Activated CD8-positive, alpha-beta T cell treated with anti-CD3 and anti-CD28 coated beads for 36 hours (primary cell): Measurements from ENCODE around the gene HES2. TPM values are rescaled to one million over a fixed set of nuclear protein-coding genes. Genes with fewer than 3 reads are reported as not detected.

Experiments used
- ATAC-seq: fragments of 200-7000 bp; cut with Tn5 transposase; one replicate; pipeline ENCODE4 v1.10.0; 2021; ENCODE audit warnings: mild to moderate bottlenecking, moderate library complexity
- CTCF ChIA-PET: fragments of 350-600 bp; sonication (Branson Sonifier 250); formaldehyde crosslinking; loops from one replicate; lab custom pipeline; 2021; ENCODE audit warnings: antibody characterized with exemption; lab: Charles Lee
- POLR2A ChIA-PET: fragments of 350-600 bp; sonication (Branson Sonifier 250); formaldehyde crosslinking; loops from one replicate; lab custom pipeline; 2021; ENCODE audit warnings: antibody characterized with exemption; lab: Charles Lee
- DNase-seq: peaks from one replicate; pipeline ENCODE4 v3.0.0-alpha.2; 2020
- H3K27ac Mint-ChIP-seq: one replicate; pipeline ENCODE4 v1.8.0; 2021; ENCODE audit warnings: mild to moderate bottlenecking, mixed read lengths
- H3K27me3 Mint-ChIP-seq: one replicate; pipeline ENCODE4 v1.8.0; 2021; ENCODE audit warnings: mixed read lengths
- H3K36me3 Mint-ChIP-seq: one replicate; pipeline ENCODE4 v1.8.0; 2021; ENCODE audit warnings: low read depth, mixed read lengths
- H3K4me1 Mint-ChIP-seq: one replicate; pipeline ENCODE4 v1.8.0; 2021; ENCODE audit warnings: low read depth, mixed read lengths
- H3K4me3 Mint-ChIP-seq: one replicate; pipeline ENCODE4 v1.8.0; 2021; ENCODE audit warnings: mild to moderate bottlenecking, moderate library complexity, mixed read lengths
- H3K9me3 Mint-ChIP-seq: one replicate; pipeline ENCODE4 v1.8.0; 2021; ENCODE audit warnings: mixed read lengths
- CTCF ChIP-seq: fragments of 200-600 bp; IDR thresholded peaks from one replicate; pipeline ENCODE4 v1.8.0; 2022; ENCODE audit warnings: antibody characterized with exemption, mild to moderate bottlenecking
- intact Hi-C: fragments of 100-400 bp; cut with micrococcal nuclease; formaldehyde crosslinking; loops from one replicate; pipeline ENCODE4 v1.10.0; 2022
- total RNA-seq, 2 experiments: library from RNA; stranded (reverse); gene quantifications; one replicate each; pipeline ENCODE4 v1.2.3, GENCODE V29; 2021

HES2 gene
- total RNA-seq, 2 experiments from 2014 or later, result 0.29 TPM; not detected in 1

DNA sequence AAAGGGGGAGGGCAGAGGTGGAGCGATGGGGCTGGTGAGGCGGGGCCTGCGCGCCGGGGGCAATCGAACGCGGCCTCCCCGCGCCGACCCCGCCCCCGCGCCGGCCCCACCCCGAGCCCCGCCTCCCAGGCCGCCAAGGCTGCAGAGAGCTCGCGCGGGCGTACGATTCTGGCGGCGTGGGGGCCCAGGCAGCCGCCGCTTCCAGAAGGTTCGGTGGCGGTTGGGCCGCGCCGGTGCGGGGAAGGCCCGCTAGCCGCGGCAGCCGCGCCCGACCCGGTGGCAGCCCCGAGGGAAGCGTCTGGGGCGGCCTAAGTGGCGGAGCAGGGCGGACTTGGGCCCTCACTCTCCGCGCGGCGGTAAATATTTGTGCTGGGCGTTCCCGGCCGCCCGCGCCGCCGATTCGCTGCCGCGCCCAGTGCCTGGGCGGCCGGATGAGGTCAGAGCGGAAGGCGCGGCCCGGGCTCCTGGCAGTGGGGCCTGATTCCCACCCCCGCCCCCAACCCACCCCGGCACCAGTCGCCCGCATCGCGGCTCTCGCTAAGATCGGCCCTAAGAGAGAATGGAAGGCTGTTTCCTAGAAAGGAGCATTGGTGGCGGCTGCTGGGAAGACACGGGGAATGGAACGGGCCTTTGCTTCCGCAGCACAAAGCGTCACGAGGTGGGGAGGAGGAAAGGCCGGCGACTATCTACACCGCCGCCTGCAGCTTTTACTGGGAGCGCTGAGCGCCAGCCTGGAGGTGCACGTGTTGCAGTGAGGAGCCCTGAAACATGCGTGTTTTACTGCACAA, 26.1 kb downstream of the HES2 start, which contains the start of gene ACOT7:
Gene ACOT7 (minus strand): TSS at position 368 of the 788 bp plus-strand sequence. CDS start 368 bp downstream, outside the sequence.
- ATAC-seq, result peak; percentile 91
- Mint-ChIP-seq H3K9me3 (no peaks in the 10 kb centered on the region), H3K4me1 (peaks cover 21% of the 10 kb centered on the region), H3K27ac (peak within 1 kb of the TSS; percentile 95), H3K27me3 (no peaks in the 10 kb centered on the region), H3K36me3 (peaks cover 2% of the 10 kb centered on the region), H3K4me3 (peak within 1 kb of the TSS; percentile 84)
- POLR2A ChIA-PET, result interaction anchor here (0.7 to 2.6 kb wide), 14 partner anchors 7 to 220 kb away, joined by 3 to 13 read pairs (median 4); partner anchors contain the start of gene PHF13
- DNase-seq, result peak; percentile 94
- CTCF ChIA-PET, result interaction anchor here (1.7 to 5.4 kb wide), 8 partner anchors 10 to 147 kb away, joined by 5 to 36 read pairs (median 8); no protein-coding TSS in a partner anchor
- intact Hi-C loops, result loop anchor here (5.0 kb wide), 1 partner anchor 36 kb away; no protein-coding TSS in a partner anchor
- no peak for TF ChIP-seq CTCF

DNA sequence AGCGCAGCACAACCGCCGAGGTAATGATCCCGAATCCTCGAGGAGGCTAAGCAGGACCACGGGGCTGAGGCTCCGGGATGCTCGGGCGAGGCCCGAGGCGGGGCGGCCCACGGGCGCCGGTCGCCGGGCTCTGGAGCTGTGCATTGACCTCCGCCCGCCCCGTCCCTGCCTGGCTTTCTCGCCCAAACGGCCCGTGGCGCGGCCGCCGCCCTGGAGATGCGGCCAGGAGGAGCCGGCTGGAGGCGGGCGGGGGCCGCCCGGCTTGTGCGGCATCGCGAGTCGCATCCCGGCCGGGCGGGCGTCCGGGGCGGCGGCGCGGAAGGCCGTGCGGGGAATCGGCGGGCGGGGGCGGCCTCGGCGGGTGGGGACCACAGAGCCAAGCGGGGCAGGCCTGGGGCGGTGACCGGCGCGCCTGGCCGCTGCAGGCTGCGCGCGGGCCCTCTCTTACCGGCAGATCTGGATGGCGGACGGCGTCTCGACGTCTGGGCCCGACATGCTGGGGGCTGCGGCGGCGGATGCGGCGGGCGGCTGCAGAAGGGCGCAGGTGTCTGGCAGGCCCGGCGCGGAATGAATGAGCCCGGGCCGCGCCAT, 26.8 kb downstream of the HES2 start:
- intact Hi-C loops, result loop anchor here (5.0 kb wide), 1 partner anchor 36 kb away; no protein-coding TSS in a partner anchor
- ATAC-seq, result no peak
- no peaks in the 10 kb centered on the region for H3K27me3 Mint-ChIP-seq
- H3K36me3 Mint-ChIP-seq, result peaks cover 2% of the 10 kb centered on the region
- H3K4me1 Mint-ChIP-seq, result peaks cover 21% of the 10 kb centered on the region
- ChIA-PET POLR2A (interaction anchor here (1.0 to 2.6 kb wide), 10 partner anchors 15 to 221 kb away, joined by 3 to 13 read pairs (median 5); partner anchors contain the start of gene PHF13), CTCF (interaction anchor here (0.9 to 5.4 kb wide), 9 partner anchors 9 to 188 kb away, joined by 3 to 36 read pairs (median 7); no protein-coding TSS in a partner anchor)
- TF ChIP-seq CTCF, result no peak
- H3K4me3 Mint-ChIP-seq, result peak overlapping the region; percentile 84
- H3K27ac Mint-ChIP-seq, result peak overlapping the region; percentile 80
- no peaks in the 10 kb centered on the region for H3K9me3 Mint-ChIP-seq
- no peak for DNase-seq

DNA sequence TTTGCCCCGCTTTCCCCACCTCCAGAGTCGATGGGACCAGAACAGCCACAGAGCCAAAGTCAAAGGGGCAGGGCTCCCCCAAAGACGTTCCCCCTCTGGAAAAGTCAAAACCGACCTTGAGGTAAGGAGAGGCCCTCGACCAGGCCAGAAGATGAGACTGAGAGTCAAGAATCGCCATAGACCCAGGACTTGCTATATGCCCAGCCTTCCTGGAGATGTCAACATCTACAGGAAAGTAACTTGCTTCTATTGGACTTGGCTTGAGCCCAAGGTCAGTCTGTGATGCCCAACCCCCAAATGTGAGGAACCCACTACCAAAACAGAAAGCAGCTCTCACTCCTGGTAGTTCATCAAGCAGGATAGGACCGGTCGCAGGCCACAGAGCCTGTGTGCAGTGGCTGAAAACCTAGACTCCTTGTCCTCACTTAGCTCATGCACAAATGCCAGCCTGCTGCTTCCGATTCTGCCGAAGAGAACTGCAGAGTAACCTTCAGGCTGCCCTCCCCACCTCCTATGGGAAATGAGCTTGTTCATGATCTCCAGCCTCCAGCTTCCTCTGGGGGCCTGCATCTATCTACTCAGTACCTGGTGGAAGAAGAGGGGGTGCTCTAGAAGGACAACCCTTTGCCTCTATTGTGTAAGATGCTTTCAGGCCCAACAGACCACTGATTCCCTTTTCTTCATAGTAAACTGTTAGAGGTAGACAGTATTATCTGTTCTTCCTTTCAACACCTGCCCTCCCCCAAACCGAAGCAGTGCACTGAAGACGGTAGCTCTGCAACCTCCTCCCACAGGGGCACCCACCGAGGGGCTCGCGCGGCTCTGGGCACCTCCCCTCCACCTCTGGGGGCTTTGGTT, 27.5 kb downstream of the HES2 start:
- Mint-ChIP-seq H3K4me1 (peaks cover 21% of the 10 kb centered on the region), H3K27ac (peak overlapping the region; percentile 66), H3K4me3 (peak overlapping the region; percentile 84), H3K27me3 (no peaks in the 10 kb centered on the region), H3K36me3 (peaks cover 2% of the 10 kb centered on the region), H3K9me3 (no peaks in the 10 kb centered on the region)
- CTCF ChIA-PET, result interaction anchor here (0.7 to 5.4 kb wide), 13 partner anchors 8 to 187 kb away, joined by 3 to 36 read pairs (median 3); no protein-coding TSS in a partner anchor
- POLR2A ChIA-PET, result interaction anchor here (0.6 to 2.0 kb wide), 6 partner anchors 14 to 33 kb away, joined by 4 to 12 read pairs (median 5); no protein-coding TSS in a partner anchor
- ATAC-seq (no peak), DNase-seq (peak; percentile 26)
- TF ChIP-seq CTCF, result no peak
- intact Hi-C loops, result loop anchor here (5.0 kb wide), 1 partner anchor 35 kb away; no protein-coding TSS in a partner anchor

GRCh38 chr1:6389971-6390370, 29.7 kb downstream of the HES2 start:
- intact Hi-C loops, result loop anchor here (5.0 kb wide), 1 partner anchor 33 kb away; no protein-coding TSS in a partner anchor
- DNase-seq (no peak), ATAC-seq (no peak)
- H3K36me3 Mint-ChIP-seq, result peaks cover 4% of the 10 kb centered on the region
- TF ChIP-seq CTCF, result no peak
- POLR2A ChIA-PET, result no interaction called here
- H3K4me3 Mint-ChIP-seq, result no peak overlapping the region
- H3K27me3 Mint-ChIP-seq, result no peaks in the 10 kb centered on the region
- H3K27ac Mint-ChIP-seq, result no peak overlapping the region
- CTCF ChIA-PET, result no interaction called here
- no peaks in the 10 kb centered on the region for H3K9me3 Mint-ChIP-seq
- H3K4me1 Mint-ChIP-seq, result peaks cover 17% of the 10 kb centered on the region
